LNCaP clone FGC (cell line): ENCODE measurements around the gene IFT122.

Experiments
- DNase-seq: peaks from one replicate; pipeline ENCODE4 v3.0.0-alpha.2; 2011; ENCODE audit warnings: low read depth
- H3K4me3 ChIP-seq: 2 replicates; pipeline ENCODE4 v1.5.1; 2011; ENCODE audit warnings: mild to moderate bottlenecking, low read depth, low read length, control low read depth
- TF ChIP-seq, protein P1 (sequence below): IDR thresholded peaks from 2 replicates; pipeline ENCODE4 v1.5.1; 2012; ENCODE audit warnings: mild to moderate bottlenecking; ENCODE audit not compliant: control insufficient read depth, insufficient read depth; ENCODE audit errors: extremely low read depth

The IFT122 gene

DNA sequence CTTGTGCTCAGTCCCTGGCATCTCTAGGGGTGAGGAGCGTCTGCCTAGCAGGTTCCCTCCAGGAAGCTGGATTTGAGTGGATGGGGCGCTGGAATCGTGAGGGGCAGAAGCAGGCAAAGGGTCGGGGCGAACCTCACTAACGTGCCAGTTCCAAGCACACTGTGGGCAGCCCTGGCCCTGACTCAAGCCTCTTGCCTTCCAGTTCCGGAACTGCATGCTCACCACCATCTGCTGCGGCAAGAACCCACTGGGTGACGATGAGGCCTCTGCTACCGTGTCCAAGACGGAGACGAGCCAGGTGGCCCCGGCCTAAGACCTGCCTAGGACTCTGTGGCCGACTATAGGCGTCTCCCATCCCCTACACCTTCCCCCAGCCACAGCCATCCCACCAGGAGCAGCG, 93.4 kb downstream of the IFT122 start:
- H3K4me3 ChIP-seq = no peak overlapping the region
- DNase-seq = no peak
- TF ChIP-seq, protein P1, sequence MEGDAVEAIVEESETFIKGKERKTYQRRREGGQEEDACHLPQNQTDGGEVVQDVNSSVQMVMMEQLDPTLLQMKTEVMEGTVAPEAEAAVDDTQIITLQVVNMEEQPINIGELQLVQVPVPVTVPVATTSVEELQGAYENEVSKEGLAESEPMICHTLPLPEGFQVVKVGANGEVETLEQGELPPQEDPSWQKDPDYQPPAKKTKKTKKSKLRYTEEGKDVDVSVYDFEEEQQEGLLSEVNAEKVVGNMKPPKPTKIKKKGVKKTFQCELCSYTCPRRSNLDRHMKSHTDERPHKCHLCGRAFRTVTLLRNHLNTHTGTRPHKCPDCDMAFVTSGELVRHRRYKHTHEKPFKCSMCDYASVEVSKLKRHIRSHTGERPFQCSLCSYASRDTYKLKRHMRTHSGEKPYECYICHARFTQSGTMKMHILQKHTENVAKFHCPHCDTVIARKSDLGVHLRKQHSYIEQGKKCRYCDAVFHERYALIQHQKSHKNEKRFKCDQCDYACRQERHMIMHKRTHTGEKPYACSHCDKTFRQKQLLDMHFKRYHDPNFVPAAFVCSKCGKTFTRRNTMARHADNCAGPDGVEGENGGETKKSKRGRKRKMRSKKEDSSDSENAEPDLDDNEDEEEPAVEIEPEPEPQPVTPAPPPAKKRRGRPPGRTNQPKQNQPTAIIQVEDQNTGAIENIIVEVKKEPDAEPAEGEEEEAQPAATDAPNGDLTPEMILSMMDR = no peak

DNA sequence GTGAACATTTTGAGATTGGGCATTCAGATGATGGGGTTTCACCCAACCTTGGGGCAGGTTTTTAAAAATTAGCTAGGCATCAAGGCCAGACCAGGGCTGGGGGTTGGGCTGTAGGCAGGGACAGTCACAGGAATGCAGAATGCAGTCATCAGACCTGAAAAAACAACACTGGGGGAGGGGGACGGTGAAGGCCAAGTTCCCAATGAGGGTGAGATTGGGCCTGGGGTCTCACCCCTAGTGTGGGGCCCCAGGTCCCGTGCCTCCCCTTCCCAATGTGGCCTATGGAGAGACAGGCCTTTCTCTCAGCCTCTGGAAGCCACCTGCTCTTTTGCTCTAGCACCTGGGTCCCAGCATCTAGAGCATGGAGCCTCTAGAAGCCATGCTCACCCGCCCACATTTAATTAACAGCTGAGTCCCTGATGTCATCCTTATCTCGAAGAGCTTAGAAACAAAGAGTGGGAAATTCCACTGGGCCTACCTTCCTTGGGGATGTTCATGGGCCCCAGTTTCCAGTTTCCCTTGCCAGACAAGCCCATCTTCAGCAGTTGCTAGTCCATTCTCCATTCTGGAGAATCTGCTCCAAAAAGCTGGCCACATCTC, 94.5 kb downstream of the IFT122 start:
- DNase-seq = no peak
- TF ChIP-seq, protein P1 = no peak

DNA sequence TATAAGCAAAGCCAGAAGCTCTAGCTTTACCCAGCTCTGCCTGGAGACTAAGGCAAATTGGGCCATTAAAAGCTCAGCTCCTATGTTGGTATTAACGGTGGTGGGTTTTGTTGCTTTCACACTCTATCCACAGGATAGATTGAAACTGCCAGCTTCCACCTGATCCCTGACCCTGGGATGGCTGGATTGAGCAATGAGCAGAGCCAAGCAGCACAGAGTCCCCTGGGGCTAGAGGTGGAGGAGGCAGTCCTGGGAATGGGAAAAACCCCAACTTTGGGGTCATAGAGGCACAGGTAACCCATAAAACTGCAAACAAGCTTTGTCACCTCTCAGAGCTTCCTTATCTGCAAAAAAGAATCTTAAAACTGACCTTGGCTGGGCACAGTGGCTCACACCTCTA, 95.1 kb downstream of the IFT122 start:
- TF ChIP-seq, protein P1 = no peak
- no peak overlapping the region for H3K4me3 ChIP-seq
- DNase-seq = no peak

More for the DNA sequence above, 94.5 kb downstream of the IFT122 start:
- no peak overlapping the region for H3K4me3 ChIP-seq

DNA sequence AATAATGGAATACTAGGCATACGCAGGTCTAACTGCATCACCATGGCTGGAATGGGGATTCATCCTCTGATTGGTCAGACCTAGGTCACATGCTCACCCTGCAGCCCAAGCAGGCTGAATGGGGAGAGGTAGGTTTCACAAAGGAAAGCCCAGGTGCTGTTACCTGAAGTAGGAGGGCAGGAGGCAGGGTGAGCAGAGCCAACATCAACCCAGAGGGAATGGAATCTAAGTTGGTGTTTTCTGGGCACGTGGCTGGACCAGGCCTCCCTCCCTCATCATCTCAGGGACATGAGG, 96.3 kb downstream of the IFT122 start:
- TF ChIP-seq, protein P1 = no peak
- H3K4me3 ChIP-seq = no peak overlapping the region
- no peak for DNase-seq

DNA sequence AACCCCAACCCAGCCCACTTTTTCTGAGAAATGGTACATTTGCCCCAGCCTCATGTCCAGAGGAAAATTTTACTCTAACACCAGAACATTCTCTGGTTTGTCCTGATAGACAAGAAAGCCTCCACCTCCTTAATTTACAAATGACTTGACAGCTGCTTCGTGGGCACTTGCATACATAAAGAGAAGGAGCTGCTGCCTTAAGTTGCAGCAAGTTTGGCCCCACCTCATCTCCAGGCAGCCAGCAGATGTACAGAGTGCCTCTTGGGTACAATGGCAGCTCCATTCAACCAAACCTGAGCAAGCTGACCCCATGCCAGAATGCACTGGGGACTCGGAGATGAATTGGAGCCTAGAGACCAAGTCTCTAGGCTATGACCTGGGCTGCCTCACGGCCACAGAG, 96.8 kb downstream of the IFT122 start:
- DNase-seq = no peak
- TF ChIP-seq, protein P1 = no peak

DNA sequence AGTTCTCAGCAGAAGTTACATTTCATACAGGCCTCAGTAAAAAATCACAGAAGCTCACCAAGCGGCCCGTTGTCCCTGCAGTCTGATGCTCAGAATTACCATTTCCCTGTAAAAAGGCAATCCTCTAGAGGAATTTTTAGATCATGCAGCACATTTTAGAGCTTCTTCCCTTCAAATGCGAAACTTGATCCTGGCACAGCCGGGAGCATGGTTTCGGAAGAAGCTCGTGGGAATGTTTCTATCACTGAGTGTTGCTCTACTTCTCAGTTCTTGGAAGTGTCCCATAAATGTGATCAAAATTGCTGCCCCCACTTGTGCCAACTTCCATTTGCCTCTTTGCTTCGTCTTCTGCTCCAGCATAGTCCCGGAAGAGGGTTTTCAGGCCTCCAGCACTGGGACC, 99.2 kb downstream of the IFT122 start:
- TF ChIP-seq, protein P1 = no peak
- H3K4me3 ChIP-seq = no peak overlapping the region
- no peak for DNase-seq

More for the DNA sequence above, 96.8 kb downstream of the IFT122 start:
- no peak overlapping the region for H3K4me3 ChIP-seq

DNA sequence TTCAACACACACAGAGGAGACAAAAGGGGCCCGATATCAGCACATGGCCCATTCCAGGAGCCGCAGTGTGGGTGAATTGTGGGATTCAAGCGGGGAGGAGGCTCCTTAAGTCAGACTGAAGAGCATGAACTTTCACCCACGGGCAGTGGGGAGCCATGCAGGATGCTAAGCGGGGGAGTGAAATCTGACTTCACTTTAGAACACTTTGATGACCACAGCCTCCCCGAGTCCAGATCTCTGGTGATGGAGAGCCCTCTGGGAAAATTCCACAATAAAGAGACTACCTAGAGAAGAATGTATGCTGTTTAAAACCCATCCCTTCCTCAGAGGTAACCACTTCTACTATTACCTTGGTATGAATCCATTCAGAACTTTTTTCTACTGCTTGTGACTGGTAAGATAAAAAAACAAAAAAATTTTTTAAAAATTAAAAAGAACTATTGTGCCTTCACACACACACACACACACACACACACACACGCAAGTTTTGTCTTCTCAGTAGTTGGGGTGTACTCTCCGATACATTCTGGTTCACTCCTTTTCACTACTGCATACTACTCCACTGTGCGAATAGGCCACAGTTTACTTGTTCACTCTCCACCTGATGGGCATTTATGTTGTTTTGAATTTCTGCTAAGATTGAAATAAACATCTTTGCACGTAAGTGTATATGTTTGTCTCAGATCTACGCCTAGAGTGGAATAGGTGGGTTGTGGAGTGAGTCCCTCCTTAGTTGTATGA, 100.9 kb downstream of the IFT122 start:
- TF ChIP-seq, protein P1 = no peak
- no peak overlapping the region for H3K4me3 ChIP-seq
- DNase-seq = no peak
